Stimulated activated memory B cell treated with anti-CD40 and anti-IgM and Interleukin-4, amounts not matched to agents 10 μg/mL and 1 μg/mL and 100 μg/mL, for 72 hours (primary cell): ENCODE data around the gene PDCD4.
A peak's percentile ranks its signal among the peaks of the same experiment; 100 is the strongest.

ENCODE experiments used
- ATAC-seq: fragments of 150-1000 bp; cut with Tn5 transposase; 2 replicates; pipeline ENCODE4 v1.10.0; 2021
- H3K27ac Mint-ChIP-seq: one replicate; pipeline ENCODE4 v1.8.0; 2022; ENCODE audit warnings: mild to moderate bottlenecking, mixed read lengths
- H3K27me3 Mint-ChIP-seq: one replicate; pipeline ENCODE4 v1.8.0; 2022; ENCODE audit warnings: mixed read lengths
- H3K36me3 Mint-ChIP-seq: one replicate; pipeline ENCODE4 v1.8.0; 2022; ENCODE audit warnings: mixed read lengths
- H3K4me1 Mint-ChIP-seq: one replicate; pipeline ENCODE4 v1.8.0; 2022; ENCODE audit warnings: mixed read lengths
- H3K4me3 Mint-ChIP-seq: one replicate; pipeline ENCODE4 v1.8.0; 2022; ENCODE audit warnings: mild to moderate bottlenecking, moderate library complexity, mixed read lengths
- H3K9me3 Mint-ChIP-seq: one replicate; pipeline ENCODE4 v1.8.0; 2022; ENCODE audit warnings: mixed read lengths

PDCD4 gene

DNA sequence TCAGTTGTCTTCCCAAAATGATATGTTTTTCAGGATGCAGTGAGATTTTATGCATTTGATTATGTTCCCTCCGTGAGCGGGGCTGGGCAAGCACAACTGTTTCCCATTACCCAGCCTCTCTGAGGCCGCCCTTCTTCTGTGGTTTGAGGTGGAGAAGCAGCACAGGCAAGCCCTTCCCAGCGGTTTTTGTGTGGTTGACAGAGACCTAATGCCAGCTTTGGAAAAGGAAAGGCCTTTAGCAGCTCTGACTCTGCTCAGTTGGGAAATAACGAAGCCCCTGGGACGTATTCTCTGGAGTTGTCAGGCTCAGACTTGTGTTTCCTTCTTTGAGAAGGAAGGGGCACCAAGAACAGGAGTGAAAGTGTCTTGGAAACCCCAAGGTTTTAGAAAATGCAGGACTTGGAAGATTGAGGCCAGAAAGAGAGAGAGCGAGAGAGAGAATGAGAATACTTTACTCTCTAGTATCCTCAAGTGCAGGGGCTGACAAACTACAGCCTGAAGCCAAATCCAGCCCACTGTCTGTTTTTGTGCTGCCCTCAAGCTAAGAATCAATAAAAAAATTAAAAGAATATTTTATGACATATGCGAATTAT is 20.6 kb upstream of the PDCD4 start:
- no peaks in the 10 kb centered on the region for H3K9me3 Mint-ChIP-seq
- no peaks in the 10 kb centered on the region for H3K36me3 Mint-ChIP-seq
- no peak for ATAC-seq
- H3K27me3 Mint-ChIP-seq, result no peaks in the 10 kb centered on the region
- H3K4me3 Mint-ChIP-seq, result no peak overlapping the region
- H3K27ac Mint-ChIP-seq, result no peak overlapping the region
- H3K4me1 Mint-ChIP-seq, result peaks cover 63% of the 10 kb centered on the region

DNA sequence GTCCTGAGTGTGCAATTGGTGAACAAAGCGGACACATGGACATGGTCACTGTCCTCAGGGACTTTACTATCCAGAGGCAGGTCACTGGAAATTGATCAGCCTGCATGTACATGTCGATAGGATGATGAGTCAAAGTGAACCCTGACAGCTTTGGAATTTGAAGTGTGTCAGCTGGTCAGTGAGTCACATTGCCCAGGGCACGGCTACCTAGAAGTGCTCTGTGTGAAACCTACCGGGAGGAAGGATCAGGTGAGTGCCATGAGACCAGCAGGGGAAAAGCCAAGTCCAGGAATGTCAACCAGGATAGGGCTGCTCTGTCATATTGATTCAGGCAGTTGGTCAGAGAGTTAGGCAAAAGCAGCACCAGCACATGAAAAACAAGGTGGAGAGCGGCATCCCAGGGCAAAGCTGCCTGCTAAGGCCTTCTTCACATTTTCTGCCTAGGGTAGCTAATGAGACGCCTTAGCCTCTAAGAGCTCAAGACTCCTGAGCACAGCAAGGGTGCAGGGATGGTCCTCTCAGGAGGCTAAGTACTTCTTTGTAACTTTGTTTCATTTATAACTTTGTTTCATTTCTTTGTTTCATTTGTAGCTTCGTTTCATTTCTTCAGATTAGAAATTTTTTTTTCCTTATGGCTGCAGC is 19.4 kb upstream of the PDCD4 start:
- Mint-ChIP-seq H3K4me1 (peaks cover 53% of the 10 kb centered on the region), H3K9me3 (no peaks in the 10 kb centered on the region), H3K27me3 (no peaks in the 10 kb centered on the region), H3K4me3 (no peak overlapping the region), H3K36me3 (no peaks in the 10 kb centered on the region), H3K27ac (peak overlapping the region; percentile 74)
- peak; percentile 47 for ATAC-seq

DNA sequence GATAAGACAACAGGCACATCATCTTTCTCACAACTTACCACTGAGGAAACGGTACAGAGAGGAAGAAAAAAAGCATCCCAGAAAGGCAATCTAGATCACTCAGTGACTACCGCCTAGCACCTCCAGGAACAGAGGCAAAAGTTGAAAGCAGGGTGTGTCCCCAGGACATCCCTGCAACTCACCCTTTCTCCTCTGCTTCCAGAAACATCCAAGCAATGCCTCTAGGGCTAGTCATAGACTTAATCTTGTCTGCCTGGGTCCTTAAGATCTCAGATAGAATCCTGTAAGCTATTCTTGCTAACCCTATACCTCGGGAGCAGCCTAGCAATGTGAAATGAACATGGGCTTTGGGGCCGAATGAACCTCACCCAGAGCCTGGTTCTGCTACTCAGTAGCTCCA is 18.8 kb upstream of the PDCD4 start:
- Mint-ChIP-seq H3K4me3 (no peak overlapping the region), H3K9me3 (no peaks in the 10 kb centered on the region), H3K4me1 (peaks cover 53% of the 10 kb centered on the region), H3K27me3 (no peaks in the 10 kb centered on the region), H3K27ac (peak overlapping the region; percentile 74), H3K36me3 (no peaks in the 10 kb centered on the region)
- ATAC-seq, result no peak

DNA sequence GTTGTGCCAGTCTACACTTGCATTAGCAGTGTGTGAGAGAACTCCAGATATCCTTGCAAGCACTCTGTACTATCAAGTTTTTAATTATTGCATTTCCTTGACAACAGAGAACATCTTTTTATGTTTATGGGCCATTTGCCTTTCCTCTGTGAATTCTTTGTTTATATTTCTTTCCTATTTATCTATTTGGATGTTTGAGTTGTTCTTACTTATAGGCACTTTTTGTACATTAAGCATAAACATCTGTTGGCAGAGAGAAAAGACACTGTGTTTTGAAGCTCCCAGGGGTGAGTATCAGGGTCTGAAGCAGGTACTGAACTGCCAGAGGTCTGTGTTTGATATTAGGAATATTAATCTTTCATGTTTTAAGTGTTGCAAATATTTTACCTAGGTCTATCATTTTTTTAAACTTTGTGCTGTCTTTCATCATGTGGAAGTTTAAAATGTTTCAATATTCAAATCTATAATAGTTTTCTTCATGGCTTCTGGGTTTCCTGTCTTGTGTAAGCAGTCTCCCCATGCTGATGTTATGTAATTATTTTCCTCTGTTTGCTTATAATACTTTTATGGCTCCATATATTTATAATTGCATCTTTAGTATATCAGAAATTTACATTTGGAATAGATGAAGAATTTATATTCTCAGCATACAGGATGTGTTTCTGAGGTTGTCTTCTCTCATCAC is 17.7 kb upstream of the PDCD4 start:
- Mint-ChIP-seq H3K36me3 (no peaks in the 10 kb centered on the region), H3K27me3 (no peaks in the 10 kb centered on the region), H3K9me3 (no peaks in the 10 kb centered on the region), H3K27ac (no peak overlapping the region), H3K4me1 (peaks cover 60% of the 10 kb centered on the region), H3K4me3 (no peak overlapping the region)
- no peak for ATAC-seq

DNA sequence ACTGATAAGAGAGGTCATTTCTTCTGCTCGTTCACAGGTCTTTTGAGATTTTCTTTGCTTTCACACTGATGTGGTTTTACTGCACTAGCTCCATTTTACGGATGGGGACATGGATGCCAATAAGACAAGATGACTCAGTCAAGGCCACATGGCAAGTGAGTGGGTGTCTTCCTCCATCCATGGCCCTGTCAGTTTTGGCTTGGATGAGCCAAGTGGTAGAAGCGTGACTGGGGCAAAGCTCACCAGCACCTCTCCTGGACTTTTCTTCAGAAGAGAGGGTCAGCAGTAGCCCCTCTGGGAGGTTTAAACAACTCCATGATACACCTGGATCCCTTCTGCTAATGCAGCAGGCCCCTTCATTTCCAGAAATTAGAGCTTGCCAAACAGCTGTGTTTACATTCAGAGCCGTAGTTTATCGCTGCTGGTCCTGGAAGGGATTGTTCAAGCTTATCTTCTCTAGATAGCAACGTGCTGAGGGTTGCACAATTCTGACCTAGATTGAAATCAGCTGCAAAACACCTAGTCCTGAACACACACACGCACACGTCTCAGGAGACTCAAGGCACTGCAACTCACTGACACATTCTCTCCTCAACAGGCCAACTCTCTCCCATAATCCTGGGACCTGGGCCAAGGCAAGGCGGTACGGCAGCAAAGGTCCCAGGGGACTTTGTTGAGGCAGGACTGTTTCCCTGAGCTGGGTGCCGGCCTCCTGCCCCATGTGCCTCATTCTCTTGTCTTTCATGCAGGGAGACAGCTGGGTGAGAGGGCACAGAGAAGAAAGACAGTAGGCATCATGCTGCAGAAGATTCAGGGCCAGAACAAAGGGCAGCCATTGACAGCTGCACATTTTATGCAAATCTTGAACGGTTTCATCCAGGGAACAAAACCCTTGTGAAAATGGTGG is 14.2 kb upstream of the PDCD4 start:
- peak overlapping the region; percentile 25 for H3K4me3 Mint-ChIP-seq
- peak overlapping the region; percentile 63 for H3K27ac Mint-ChIP-seq
- H3K36me3 Mint-ChIP-seq, result no peaks in the 10 kb centered on the region
- ATAC-seq, result no peak
- no peaks in the 10 kb centered on the region for H3K27me3 Mint-ChIP-seq
- no peaks in the 10 kb centered on the region for H3K9me3 Mint-ChIP-seq
- peaks cover 61% of the 10 kb centered on the region for H3K4me1 Mint-ChIP-seq

DNA sequence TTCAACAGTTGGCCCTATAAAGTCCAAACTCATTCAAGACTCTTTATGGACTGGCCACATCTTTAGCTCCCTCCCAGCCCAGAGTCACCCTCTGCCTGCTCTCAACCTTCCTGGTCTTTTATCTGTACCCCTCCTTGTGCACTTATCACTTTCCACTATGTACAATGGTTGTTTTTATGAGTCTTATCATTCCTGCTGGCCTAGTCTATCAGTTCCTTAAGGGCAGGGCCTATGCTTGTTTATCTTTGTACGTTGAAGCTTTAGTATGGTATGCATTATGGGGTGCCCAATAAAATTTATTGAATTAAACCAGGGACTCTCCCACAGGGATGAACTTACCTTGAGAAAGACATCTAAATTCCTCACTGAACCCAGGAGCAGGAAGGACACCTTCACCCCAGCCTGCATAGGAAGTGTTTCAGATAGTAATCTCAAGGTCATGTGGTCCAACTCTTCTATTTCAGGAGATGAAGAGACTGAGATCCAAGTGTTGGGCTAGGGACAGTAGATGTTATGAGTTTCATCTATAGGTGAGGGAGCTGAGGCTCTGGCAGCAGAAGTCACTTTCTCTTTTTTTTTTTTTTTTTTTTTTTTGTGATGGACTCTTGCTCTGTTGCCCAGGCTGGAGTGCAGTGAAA is 13.3 kb upstream of the PDCD4 start:
- Mint-ChIP-seq H3K27ac (peak overlapping the region; percentile 63), H3K4me1 (peaks cover 58% of the 10 kb centered on the region), H3K27me3 (no peaks in the 10 kb centered on the region), H3K9me3 (no peaks in the 10 kb centered on the region), H3K36me3 (no peaks in the 10 kb centered on the region), H3K4me3 (no peak overlapping the region)
- no peak for ATAC-seq

DNA sequence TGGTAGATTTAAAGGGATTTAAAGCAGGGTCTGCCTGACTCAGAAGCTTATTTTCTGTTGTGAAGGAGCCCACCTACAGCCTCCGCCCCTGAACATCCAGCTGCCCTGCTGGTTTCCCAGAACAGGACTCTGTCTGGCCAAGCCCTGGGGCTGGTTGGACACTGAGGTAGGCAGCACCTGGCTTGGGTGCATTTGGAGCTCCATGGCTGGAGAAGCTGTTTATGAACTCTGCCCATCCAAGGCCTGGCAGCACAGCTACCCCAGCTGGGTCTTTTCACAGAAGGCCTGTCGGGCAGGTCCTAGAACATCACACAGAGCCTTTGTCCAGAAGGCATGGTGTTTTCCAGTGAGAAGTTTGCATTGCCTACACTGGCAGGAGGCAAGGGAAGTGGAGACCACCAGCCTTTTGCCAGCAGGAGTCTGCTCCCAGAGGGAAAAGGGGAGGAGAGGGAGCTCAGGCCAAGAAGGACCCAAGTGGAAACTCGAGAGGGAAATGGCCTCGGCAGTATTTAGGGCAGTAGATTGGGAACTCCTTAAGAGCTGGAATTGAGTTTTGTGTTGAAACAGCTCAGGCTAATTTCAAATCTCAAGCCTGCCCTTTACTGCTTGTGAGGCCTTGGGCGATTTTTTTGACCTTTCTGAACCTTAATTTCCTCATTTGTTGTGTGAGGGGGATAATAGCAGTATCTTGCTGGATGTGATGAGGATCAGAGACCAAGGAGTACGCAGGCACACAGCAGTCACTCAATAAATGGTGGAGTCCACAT is 12.3 kb upstream of the PDCD4 start:
- H3K36me3 Mint-ChIP-seq, result no peaks in the 10 kb centered on the region

DNA sequence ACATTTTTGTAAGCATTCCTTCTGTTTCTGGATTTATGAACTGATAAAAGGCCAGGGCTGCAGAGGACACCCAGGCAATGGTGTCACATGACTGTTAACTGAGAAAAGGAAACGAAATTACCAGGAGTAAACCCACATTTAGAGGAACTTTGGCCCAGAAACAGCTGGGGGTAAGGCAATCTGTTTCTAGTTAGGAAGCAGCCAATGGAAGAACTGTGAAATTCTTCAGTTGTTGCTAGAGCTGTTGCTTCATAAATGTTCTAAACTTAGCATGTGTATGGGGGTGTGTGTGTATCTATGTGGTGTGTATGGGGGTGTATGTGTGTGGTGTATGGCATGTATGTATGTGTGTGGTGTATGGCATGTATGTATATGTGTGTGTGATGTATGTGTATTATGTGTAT is 11.8 kb upstream of the PDCD4 start:
- Mint-ChIP-seq H3K4me1 (peaks cover 65% of the 10 kb centered on the region), H3K27ac (peak overlapping the region; percentile 93), H3K9me3 (no peaks in the 10 kb centered on the region), H3K27me3 (no peaks in the 10 kb centered on the region), H3K36me3 (no peaks in the 10 kb centered on the region), H3K4me3 (no peak overlapping the region)
- no peak for ATAC-seq

More for the DNA sequence above, 12.3 kb upstream of the PDCD4 start:
- Mint-ChIP-seq H3K9me3 (no peaks in the 10 kb centered on the region), H3K4me1 (peaks cover 60% of the 10 kb centered on the region), H3K27ac (peak overlapping the region; percentile 93), H3K4me3 (no peak overlapping the region), H3K27me3 (no peaks in the 10 kb centered on the region)
- no peak for ATAC-seq

DNA sequence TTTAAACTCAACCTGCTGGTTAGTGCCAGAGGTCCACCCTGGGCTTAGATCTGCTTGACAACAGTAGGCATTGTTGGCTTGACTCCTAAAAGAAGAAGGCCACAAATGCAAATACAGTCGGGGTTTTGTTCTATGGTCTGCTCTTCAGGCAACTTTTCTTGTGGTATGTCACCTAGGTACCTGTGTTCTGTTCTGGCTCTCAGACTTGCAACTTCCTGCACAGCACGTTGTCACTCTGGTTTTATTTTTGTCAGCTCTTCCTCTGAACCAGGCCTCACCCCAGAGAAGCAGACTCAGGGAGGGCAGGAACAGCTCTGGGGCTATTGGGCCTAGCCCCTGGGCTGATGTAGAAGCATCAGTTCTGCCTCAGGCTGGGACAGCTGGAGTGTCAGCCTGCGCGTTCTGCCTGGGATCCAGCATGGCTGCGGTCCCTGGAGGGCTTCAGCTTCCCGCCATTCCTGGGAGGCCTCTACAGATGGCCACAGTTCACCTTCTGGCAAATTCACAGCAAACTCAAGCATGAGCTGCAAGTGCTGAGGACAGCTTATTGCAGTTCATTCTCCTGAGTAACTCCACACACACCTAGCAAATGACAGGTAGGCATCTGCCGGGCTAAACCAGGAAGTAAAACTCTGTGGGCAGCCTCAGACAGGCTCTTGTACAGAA is 11.0 kb upstream of the PDCD4 start:
- H3K4me1 Mint-ChIP-seq, result peaks cover 73% of the 10 kb centered on the region
- no peaks in the 10 kb centered on the region for H3K27me3 Mint-ChIP-seq
- peak overlapping the region; percentile 93 for H3K27ac Mint-ChIP-seq
- ATAC-seq, result peak; percentile 79
- no peaks in the 10 kb centered on the region for H3K9me3 Mint-ChIP-seq
- no peaks in the 10 kb centered on the region for H3K36me3 Mint-ChIP-seq
- peak overlapping the region; percentile 8 for H3K4me3 Mint-ChIP-seq

DNA sequence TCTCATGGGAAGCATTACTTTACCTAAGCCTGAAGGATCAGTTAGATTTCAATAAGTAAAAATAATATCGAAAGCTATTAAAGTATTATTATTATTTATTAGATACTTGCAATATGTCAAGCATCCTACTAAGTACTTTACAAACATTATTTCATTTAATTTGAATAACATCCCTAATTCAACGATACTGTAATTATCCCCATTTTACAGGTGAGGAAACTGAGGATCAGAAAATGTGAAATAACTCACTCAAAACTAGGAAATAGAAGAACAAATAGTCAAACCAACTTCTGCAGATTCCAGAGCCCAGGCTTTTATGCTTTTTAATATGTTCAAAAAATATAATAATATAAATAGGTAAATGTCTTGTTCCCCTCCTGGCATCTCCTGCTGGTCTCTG is 10.3 kb upstream of the PDCD4 start:
- no peak for ATAC-seq
- Mint-ChIP-seq H3K4me3 (no peak overlapping the region), H3K9me3 (no peaks in the 10 kb centered on the region), H3K4me1 (peaks cover 80% of the 10 kb centered on the region), H3K27me3 (no peaks in the 10 kb centered on the region), H3K36me3 (no peaks in the 10 kb centered on the region), H3K27ac (peak overlapping the region; percentile 93)

DNA sequence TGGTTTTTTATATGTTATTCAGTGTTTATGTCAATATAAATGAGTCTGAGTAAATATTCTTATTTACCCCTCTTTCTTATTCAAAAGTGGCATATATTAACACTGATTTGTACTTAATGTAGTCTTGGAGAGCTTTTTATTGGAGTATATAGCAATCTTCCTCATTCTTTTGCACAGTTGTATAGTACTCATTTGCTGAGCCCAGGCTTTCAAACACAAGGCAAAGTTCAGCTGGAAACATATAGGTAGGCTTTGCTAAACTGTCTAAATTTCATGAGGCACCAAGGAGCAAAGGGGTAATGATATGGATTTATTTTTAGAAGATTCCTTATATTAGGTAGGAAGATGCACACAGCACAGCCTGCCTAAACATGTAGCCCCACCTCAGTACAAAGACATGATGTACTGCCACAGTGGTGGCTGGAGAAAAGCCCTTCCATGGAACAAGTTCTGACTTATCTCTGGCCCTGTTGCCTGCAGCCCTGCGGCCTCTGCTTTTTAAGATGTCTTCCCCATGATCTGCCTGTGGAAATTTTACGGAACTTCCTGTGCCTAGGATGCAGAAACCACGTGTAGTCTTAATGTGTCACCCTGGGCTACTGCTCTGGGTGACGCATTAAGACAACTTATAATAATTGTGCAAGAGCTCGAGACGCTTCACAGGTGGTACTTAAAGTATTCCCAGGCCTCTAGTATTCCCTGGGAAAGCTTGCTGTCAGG is 9.6 kb upstream of the PDCD4 start:
- peak overlapping the region; percentile 93 for H3K27ac Mint-ChIP-seq
- H3K4me3 Mint-ChIP-seq, result no peak overlapping the region
- H3K4me1 Mint-ChIP-seq, result peaks cover 87% of the 10 kb centered on the region
- no peaks in the 10 kb centered on the region for H3K9me3 Mint-ChIP-seq
- no peak for ATAC-seq
- no peaks in the 10 kb centered on the region for H3K36me3 Mint-ChIP-seq
- no peaks in the 10 kb centered on the region for H3K27me3 Mint-ChIP-seq

DNA sequence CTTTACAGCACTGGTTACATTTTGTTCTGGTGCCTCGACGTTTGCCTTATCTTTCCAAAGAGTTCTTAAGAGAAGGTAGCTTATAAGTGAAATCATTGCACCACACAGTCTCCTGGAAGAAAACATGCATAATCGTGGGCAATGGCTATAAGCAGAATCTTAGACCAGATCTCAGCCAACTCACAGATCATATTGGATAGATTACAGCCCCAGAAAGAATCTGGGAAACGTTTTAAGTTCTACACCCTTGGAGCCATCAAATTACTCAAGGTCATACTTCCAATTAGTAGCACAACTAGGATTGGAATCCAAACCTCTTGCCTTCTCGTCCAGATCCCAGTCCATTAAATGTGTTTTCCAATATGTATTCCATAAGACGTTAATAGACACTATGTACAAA is 8.8 kb upstream of the PDCD4 start:
- Mint-ChIP-seq H3K27me3 (no peaks in the 10 kb centered on the region), H3K27ac (peak overlapping the region; percentile 93), H3K4me1 (peaks cover 87% of the 10 kb centered on the region)

DNA sequence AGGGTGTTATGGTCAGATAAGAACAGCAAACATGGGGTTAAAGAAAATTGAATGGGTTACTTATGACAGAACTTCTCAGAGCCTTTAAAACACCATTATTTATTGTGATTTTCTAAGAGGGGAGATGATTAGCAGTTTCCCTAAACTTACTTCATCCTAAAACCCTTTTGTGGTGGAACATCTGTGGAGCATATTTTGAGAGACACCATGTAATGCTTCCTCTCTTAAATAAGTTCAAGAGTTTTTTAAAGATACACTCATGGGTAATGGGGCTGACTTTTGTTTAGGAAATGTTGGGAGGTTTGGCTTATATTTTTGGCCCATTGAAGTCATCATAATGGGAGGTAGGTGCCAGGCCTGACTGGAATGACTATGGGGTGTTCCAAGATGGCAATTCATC is 8.4 kb upstream of the PDCD4 start:
- no peaks in the 10 kb centered on the region for H3K9me3 Mint-ChIP-seq
- peaks cover 87% of the 10 kb centered on the region for H3K4me1 Mint-ChIP-seq
- H3K27me3 Mint-ChIP-seq, result no peaks in the 10 kb centered on the region
- no peak for ATAC-seq
- peak overlapping the region; percentile 93 for H3K27ac Mint-ChIP-seq
- no peaks in the 10 kb centered on the region for H3K36me3 Mint-ChIP-seq
- H3K4me3 Mint-ChIP-seq, result no peak overlapping the region

More for the DNA sequence above, 8.8 kb upstream of the PDCD4 start:
- Mint-ChIP-seq H3K36me3 (no peaks in the 10 kb centered on the region), H3K4me3 (no peak overlapping the region), H3K9me3 (no peaks in the 10 kb centered on the region)
- ATAC-seq, result no peak
